IMR-90 (cell line): ENCODE data around the gene DNM2. TPM values are rescaled to one million over a fixed set of nuclear protein-coding genes. Genes with fewer than 3 reads are reported as not detected.

Experiments
- ELK1 ChIP-seq: fragments of 150-350 bp; IDR thresholded peaks from 2 replicates; pipeline ENCODE4 v1.6.1; 2016; ENCODE audit warnings: low read depth, mild to moderate bottlenecking, low read length, moderate library complexity, borderline replicate concordance
- MAZ ChIP-seq: IDR thresholded peaks from 2 replicates; pipeline ENCODE4 v1.6.1; 2012; ENCODE audit warnings: low read depth, mild to moderate bottlenecking, low read length, improper control_type of control experiment, moderate library complexity, borderline replicate concordance
- NFE2L2 ChIP-seq: fragments of 150-350 bp; IDR thresholded peaks from 2 replicates; pipeline ENCODE4 v1.6.1; 2016; ENCODE audit warnings: low read depth, mild to moderate bottlenecking, low read length
- polyA plus RNA-seq, 3 experiments: library from polyadenylated mRNA; depleted of rRNA; stranded (reverse); fragments of >200 nt; gene quantifications; 2 replicates each; pipeline ENCODE4 v1.2.3, GENCODE V29; 2012; ENCODE audit warnings: low replicate concordance in 1 of 3
- total RNA-seq: library from RNA; depleted of rRNA; stranded (reverse); fragments of >200 nt; gene quantifications from 2 replicates; pipeline ENCODE4 v1.2.3, GENCODE V29; 2012
- TF ChIP-seq, protein P1 (sequence below): fragments of 150-350 bp; IDR thresholded peaks from 2 replicates; pipeline ENCODE4 v1.6.1; 2017; ENCODE audit warnings: mild to moderate bottlenecking, antibody characterized with exemption, low read length, low read depth

The DNM2 gene
- total and polyA plus RNA-seq, 2 of the 4 experiments (the other 2 are of a cell fraction): 55.6 to 74.2 TPM

DNA sequence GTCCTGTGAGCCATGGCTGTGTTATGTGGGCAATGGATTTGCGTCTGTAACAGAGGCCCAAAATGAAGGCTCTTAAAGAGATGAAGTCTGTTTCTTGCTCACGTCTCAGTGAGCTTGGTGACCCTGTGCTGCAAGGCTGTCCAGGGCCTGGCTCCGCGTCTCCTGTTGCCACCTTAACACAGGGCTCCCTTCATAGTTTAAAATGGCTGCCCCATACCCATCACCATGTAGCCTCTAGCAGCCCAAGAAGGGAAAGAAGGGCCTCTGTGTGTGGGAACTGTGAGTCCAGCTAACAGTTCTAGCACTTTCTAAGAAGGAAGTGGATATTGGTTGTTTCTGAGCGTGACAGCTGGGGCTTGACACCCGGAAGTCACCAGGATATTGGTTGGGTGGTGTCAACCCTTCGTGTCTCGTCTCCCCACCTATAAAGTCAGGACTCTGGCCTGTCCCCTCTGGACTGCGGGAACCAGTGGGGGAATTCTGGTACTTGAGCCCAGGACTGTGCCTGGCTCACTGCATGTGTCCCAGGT is 97.2 kb downstream of the DNM2 start (continued):
- TF ChIP-seq, protein P1, sequence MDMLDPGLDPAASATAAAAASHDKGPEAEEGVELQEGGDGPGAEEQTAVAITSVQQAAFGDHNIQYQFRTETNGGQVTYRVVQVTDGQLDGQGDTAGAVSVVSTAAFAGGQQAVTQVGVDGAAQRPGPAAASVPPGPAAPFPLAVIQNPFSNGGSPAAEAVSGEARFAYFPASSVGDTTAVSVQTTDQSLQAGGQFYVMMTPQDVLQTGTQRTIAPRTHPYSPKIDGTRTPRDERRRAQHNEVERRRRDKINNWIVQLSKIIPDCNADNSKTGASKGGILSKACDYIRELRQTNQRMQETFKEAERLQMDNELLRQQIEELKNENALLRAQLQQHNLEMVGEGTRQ: no peak
- TF ChIP-seq NFE2L2: no peak
- TF ChIP-seq ELK1: no peak
- TF ChIP-seq MAZ: no peak
